ENCODE measurements around the gene RPS6KA5.

DNA sequence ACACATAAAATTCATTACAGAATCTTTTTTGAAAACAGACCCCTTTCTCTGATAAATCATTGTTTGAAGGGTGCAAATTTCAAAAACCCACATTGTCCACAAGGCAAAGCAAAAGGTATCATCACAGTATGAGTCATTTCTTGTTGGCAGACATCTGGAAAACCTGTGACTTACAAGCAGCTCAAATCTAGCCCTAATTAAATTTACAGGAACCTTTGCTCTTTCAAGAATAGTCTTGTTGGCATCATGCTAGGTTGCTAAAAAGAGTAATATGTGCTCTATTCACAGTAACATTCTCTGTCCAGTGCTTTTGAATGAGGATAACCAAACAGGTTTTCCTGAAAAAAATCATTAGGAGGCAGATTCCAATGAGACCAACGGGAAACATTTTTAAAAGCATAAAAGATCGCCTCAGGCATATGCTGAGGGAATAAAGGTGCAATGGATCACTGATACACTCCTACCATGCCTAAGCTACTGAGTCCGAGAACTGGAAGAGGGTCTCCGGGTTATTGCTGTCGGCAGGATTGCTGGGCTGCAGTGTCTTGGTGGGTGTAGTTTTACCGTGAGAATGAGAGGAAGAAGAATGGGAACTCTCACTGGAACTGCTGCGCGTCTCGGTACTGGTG is 188.7 kb downstream of the RPS6KA5 start:
- TF ChIP-seq CTCF (IDR thresholded peaks at IDR 0.05) (no peak), ZFX (IDR thresholded peaks at IDR 0.05; ENCODE audit: borderline replicate concordance) (no peak)
